ENCODE data around the gene TIMMDC1.

TIMMDC1 gene

DNA sequence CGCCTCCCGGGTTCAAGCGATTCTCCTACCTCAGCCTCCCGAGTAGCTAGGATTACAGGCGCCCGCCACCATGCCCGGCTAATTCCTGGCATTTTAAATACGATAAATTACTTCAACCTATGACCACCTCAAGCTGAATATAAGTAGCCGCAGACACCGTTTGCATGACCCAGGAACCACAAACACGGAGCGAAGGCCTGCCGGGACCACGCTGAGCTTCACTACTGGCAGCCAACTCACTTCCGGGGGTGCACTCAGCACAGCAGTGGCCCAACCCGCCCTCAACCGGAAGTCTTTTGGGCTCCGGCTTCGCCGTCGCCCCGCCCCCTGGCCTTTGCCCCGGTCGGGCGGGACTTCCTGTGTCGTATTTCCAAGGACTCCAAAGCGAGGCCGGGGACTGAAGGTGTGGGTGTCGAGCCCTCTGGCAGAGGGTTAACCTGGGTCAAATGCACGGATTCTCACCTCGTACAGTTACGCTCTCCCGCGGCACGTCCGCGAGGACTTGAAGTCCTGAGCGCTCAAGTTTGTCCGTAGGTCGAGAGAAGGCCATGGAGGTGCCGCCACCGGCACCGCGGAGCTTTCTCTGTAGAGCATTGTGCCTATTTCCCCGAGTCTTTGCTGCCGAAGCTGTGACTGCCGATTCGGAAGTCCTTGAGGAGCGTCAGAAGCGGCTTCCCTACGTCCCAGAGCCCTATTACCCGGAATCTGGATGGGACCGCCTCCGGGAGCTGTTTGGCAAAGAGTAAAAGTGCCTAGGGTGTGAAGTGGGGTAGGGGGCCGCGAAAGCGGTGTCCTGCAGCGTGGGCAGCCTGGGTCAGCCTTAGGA, at the start of gene TIMMDC1:
Gene TIMMDC1, plus strand, starts transcription at position 362 of the 826 bp plus-strand sequence. Its CDS starts 187 bp downstream, at position 549.
- peak; percentile 96 for DNase-seq (ENCODE audit: low read depth in 2 of 2)

DNA sequence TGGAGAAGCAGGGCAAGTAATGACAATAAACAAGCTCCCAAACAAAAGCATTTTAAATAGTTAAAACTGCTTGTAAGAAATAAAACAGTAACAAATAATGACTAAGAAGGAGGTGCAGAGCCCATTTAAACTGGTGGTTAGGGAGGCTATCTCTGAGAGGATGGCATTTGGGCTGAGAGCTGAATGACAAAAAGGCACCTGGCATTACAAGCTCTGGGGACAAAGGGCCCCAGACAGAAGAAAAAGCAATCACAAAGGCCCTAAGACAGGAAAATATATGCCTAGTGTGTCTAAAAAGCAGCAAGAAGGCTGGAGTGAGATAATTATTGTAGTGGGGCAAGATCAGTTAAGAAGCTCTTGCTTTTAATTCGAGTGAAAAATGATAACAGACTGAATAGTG, 44.5 kb upstream of the TIMMDC1 start:
- DNase-seq (ENCODE audit: low read depth in 2 of 2), result no peak

- no peak for DNase-seq (ENCODE audit: low read depth in 2 of 2)
Observed at GRCh38 chr3:119456469-119456868, 41.9 kb upstream of the TIMMDC1 start.

DNA sequence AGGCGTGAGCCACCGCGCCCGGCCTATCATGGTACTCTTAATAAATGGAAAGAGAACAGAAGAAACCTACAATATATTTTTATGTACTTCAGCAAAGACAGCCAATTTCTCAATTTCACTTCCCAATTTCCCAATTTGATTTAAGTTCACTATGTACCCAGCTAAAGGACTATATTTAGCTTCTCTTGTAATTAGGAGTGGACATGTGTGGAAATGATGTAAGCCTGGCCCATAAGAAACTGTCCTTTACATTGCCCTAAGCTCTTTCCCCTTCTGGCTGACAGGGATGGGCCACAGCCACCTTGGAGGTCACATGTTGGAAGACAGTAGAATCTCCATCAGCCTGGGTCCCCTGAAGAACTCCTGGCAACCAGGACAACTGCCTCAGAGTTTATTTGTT, 41.1 kb upstream of the TIMMDC1 start:
- DNase-seq (ENCODE audit: low read depth in 2 of 2), result no peak

DNA sequence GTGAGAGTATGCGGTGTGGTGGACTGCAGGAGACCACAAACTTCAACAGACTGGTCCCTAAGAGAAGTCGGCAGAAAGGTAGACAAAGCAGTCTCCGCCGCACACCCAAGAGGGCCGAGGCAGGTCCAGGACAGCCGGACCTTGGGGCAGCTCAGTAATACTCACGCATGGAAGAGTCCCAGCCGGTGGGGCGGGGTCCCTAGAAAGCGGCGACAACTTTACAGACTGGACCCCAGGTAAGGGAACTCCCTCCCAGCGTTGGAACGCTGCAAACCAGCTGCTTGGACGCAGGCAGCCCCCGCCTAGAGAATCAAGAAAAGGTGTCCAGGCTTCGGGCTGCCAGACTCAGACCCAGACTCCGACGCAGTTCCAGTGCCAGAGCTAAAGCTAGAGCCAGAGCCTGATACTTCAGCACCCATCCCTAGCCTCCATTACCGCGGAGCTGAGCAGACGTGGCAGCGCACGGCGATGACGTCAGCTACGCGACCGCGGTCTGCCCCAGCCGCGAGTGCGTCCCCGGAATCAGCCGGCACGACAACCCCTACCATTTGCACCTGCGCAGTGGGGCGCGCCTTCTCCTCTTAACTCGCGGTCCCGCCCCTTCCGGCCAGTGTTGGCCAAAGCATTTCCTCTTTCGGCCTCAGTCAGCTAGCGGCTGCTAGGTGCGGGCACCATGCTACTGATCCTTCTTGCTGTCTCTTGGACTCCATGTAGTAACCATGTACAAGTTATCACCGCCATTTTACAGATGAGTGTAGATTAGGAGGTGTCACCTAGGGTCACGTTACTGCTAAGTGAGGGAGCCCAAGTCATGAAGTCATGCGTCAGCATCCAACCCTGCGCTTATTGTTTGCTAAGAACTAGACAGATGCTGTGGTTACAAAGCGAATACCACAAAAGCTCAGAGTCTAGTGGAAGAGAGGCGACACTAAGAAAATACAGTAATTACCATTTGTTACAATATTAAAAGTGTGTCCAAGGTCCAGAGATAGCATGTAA, 34.9 kb upstream of the TIMMDC1 start, which contains the start of gene TMEM39A:
Gene TMEM39A, minus strand, starts transcription at position 445 of the 999 bp plus-strand sequence. CDS start 1,541 bp downstream, outside the sequence.
- DNase-seq (ENCODE audit: low read depth in 2 of 2), result peak; percentile 96 to 97

DNA sequence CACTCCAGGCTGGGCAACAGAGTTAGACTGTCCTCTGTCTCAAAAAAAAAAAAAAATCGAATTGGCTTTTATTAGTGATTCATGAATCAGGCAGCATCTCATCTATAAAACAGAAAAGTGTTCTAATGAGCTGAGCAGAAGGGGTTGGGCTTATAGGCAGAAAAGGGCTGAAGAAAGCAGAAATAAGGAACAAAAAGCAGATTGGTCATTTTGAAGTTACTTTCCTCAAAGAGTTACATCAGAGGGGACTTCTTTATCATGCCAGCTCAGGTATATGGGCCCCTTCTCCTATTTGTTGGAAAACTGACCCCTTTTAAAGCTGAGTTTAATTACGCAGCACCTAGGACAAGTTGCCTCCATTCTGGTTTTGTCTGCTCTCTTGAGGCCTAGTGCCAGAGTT, 30.3 kb upstream of the TIMMDC1 start:
- no peak for DNase-seq (ENCODE audit: low read depth in 2 of 2)

GRCh38 chr3:119469418-119470189, 28.7 kb upstream of the TIMMDC1 start:
- no peak for DNase-seq (ENCODE audit: low read depth in 2 of 2)

DNA sequence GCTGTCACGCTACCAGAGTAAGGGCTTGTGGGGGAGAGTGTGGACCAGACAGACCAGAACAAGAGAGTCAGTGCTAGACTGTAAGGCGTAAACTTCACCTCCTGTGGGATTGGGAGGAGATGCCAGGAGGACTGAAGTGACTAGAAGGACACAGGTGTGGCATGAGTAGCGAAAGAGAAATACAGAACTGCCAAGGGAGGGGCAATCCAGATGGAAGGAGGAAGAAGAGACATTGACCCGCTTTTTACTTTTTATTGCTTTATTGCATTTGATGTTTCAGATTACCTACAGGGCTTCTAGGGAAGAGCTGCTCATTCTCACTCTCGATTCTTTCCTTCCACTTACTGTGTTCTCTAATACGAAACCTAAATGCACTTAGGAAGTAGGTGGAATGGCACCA, 27.5 kb upstream of the TIMMDC1 start:
- DNase-seq (ENCODE audit: low read depth in 2 of 2), result no peak

DNA sequence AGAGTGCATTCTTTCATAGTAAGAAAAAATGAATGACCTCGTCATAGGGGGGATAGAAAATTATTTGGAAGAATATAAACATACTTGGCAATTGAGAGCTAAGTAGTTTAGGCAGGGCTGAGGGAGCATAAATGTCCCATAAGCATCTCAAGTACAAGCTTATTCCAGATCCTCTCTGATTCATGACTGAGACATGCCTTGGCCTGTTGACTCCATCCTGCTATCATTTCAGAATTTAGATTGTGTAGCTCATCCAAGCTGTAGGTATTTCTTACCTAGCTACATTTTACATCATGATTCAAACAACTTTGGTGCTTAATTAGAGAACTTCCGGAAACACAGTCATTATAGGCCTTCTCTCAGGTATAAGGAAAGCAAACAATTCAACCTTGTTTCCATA, 17.3 kb upstream of the TIMMDC1 start:
- no peak for DNase-seq (ENCODE audit: low read depth in 2 of 2)

DNA sequence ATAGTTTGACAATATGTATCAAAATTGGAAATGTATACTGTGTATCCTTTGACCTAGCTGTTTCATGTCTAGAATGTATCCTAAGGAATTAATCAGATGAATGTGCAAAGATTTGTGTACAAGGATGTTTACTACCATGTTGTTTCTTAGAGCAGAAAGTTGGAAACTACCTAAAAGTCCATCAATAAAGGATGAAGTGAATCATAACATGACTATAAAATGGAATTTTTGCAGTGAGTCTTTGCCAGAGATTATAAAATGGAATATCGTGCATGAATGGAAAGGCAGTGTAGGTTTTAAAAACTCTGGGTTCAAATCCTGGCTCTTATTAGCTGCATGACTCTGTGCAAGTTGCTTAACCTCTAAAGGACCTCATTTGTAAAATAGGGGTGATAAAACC, 15.2 kb upstream of the TIMMDC1 start:
- no peak for DNase-seq (ENCODE audit: low read depth in 2 of 2)

- no peak for DNase-seq (ENCODE audit: low read depth in 2 of 2)
Observed at GRCh38 chr3:119485563-119485962, 12.8 kb upstream of the TIMMDC1 start.

DNA sequence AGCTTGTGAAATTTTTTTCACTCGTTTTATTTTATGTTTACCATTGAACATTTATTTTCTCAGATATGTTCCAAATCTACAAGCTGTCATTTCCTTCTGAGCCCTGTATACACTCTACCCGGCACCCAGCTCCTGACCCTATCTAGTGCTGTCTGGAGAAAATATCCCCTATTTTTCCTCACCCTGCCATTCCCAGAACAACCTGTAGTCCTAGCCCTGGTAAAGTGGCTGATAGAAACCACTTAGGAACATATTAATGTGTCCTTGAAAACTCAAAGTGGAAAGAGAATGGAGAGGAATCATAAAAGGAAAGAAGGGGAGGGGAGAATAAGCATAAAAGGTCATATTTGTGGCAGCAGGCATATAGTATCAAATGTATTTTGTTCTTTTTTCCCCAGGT, 8.2 kb upstream of the TIMMDC1 start:
- DNase-seq (ENCODE audit: low read depth in 2 of 2), result no peak

- DNase-seq (ENCODE audit: low read depth in 2 of 2), result no peak
Observed at GRCh38 chr3:119492128-119492527, 6.2 kb upstream of the TIMMDC1 start.

DNA sequence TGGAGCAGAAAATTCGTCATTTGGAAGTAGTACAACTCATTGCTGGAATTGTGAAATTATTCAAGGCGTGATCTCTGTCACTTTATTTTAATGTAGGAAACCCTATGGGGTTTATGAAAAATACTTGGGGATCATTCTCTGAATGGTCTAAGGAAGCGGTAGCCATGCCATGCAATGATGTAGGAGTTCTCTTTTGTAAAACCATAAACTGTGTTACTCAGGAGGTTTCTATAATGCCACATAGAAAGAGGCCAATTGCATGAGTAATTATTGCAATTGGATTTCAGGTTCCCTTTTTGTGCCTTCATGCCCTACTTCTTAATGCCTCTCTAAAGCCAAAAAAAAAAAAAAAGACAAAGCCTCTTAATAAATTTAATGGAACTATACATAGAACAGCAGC, 5.5 kb upstream of the TIMMDC1 start:
- no peak for DNase-seq (ENCODE audit: low read depth in 2 of 2)

- no peak for DNase-seq (ENCODE audit: low read depth in 2 of 2)
Observed at GRCh38 chr3:119494597-119494996, 3.8 kb upstream of the TIMMDC1 start.

GRCh38 chr3:119497820-119498185, 544 bp upstream of the TIMMDC1 start:
- no peak for DNase-seq (ENCODE audit: low read depth in 2 of 2)

GRCh38 chr3:119500265-119500664, 1.9 kb downstream of the TIMMDC1 start:
- no peak for DNase-seq (ENCODE audit: low read depth in 2 of 2)

DNA sequence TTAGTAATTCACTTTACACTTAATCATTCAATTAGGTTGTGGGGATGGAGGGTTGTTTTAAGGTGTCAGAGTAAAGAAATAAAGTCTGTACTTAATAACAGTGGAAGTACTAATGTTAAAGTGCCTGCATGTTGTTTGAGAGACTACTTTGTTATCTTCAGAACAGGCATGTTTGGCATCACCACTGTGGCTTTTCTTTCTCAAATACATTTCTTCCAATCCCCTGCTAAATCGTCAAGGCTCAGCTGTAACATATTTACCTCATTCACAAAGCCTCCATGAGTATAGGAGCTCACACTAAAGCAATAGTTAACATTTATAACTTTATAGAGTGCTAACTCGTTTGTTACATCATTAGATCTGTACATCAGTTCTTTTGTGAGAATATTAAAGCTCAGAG, 2.6 kb downstream of the TIMMDC1 start:
- DNase-seq (ENCODE audit: low read depth in 2 of 2), result no peak

- DNase-seq (ENCODE audit: low read depth in 2 of 2), result no peak
Observed at GRCh38 chr3:119506631-119507030, 8.3 kb downstream of the TIMMDC1 start.

- DNase-seq (ENCODE audit: low read depth in 2 of 2), result no peak
Observed at GRCh38 chr3:119507404-119507803, 9.1 kb downstream of the TIMMDC1 start.

DNA sequence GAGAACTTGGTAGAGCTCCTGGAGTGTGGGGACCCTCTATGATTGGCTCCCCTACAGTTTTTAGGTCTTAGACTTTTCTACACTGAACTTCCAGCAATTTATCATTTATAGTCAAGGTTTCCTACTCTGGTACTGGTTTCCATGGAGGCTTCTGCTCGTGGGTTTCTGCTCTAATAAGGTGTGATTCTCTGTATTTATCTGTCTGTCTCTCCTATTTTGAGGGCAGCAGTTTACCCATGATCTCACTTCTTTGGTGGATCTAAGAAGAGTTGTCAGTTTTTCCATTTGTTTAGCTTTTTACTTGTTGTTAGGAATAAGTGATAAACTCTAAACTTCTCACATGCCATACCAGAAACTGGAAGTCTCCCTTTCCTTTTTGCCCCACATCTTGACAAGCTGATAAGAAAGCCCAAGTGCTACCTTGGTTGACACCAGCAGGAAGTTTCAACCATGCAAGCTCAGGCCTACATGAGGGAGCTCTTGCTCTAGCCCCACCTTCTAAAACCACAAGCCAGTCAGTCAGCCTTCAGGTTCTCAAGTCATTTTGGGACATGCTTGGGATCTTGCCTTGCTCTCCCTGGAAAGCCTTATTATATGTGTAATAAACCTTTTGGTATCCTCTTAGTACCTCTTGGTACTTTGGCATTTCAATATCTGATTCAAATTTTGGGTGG, 10.0 kb downstream of the TIMMDC1 start:
- DNase-seq (ENCODE audit: low read depth in 2 of 2), result no peak
